GM12801 (cell line): Measurements from ENCODE around the gene UGCG.

Source experiments
- CTCF ChIP-seq: IDR thresholded peaks from one replicate; pipeline ENCODE4 v1.5.1; 2011; ENCODE audit warnings: control low read depth; ENCODE audit not compliant: insufficient read length; ENCODE audit errors: extremely low read depth

The UGCG gene

DNA sequence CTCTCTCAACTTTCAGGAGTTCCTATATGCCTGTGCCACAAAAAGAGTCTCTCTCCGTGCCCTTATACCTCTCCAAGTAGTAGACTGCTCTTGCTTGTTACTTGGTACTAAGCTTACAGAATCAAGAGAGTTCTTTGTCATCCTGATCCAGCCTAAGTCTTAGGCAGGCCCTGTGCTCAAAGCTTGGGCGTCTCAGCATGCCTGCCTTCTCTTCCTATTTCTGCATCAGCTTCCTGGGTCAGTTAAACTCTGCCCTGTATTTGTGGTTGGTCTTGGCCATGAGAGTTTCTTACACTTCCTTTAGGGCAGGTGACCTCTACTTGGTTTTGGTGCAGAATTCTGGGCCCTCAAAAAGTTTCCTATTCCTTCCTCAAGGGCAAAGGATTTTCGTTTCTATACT, 33.0 kb upstream of the UGCG start:
- TF ChIP-seq CTCF, result no peak

DNA sequence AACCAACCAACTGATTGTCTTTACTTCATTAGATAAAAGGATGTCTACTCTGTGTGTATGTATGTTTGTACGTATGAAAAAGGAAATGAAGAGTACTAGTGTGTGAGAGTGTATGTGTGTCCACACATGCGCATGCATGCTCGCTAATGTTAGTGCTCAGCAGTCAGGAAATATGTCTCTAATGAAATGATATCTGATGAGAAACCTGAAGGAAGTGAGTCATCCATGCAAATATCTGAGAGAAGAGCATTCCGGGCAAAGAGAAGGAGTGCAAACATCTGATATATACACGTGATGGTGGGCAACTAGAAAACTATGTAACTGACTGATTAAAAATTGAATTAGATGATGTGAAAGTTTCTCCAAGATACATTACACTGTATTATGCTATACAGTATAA, 29.6 kb upstream of the UGCG start:
- TF ChIP-seq CTCF, result no peak

- no peak for TF ChIP-seq CTCF
These were observed 28.1 kb upstream of the UGCG start for GRCh38 chr9:111868475-111868874.

GRCh38 chr9:111870774-111871498, 25.7 kb upstream of the UGCG start:
- no peak for TF ChIP-seq CTCF

- no peak for TF ChIP-seq CTCF
These were observed 25.1 kb upstream of the UGCG start for GRCh38 chr9:111871499-111871855.

DNA sequence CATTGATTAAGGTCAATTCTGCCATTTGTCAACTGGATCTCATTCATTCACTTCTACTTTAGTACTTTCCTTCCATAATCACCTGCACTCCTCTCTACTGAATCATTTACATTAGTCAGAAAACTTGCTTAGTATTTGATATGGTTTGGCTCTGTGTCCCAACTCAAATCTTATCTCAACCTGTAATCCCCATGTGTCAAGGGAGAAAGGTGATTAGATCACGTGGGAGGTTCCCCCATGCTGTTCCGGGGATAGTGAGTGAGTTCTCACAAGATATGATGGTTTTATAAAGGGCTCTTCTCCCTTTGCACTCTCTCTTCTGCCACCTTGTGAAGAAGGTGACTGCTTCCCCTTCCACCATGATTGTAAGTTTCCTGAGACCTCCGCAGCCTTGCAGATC, 23.7 kb upstream of the UGCG start:
- no peak for TF ChIP-seq CTCF

- TF ChIP-seq CTCF, result no peak
These were observed 22.7 kb upstream of the UGCG start for GRCh38 chr9:111873901-111874300.
